Endothelial cell of hepatic sinusoid (primary cell): ENCODE results near the gene C10orf105.

Source experiments
- in situ Hi-C: cut with HindIII; loops from 2 replicates; pipeline ENCODE4 v1.10.0; 2017; ENCODE audit warnings: low sequenced_read_pairs

The C10orf105 gene

GRCh38 chr10:71684356-71685173, 35.0 kb downstream of the C10orf105 start:
- in situ Hi-C loops = no loop called here

DNA sequence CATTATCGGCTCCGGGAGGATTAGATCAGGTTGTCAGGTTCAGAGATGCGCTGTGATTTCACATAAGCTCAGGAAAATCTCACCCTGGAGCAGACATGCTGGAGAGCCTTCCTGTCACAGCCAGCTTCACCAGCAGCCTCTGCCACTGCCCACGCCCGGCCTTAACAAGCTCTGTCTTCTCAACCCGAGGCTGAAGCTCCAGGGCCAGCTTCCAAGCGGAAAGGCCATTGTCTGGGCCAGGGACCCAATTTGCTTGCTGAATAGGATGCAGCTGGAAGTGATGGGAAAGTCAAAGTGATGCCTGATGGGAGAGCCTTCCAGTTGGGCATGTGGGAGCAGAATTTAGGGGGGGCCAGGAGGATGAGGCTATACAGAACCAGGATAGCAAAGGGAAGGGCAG, 36.3 kb downstream of the C10orf105 start:
- in situ Hi-C loops = no loop called here

DNA sequence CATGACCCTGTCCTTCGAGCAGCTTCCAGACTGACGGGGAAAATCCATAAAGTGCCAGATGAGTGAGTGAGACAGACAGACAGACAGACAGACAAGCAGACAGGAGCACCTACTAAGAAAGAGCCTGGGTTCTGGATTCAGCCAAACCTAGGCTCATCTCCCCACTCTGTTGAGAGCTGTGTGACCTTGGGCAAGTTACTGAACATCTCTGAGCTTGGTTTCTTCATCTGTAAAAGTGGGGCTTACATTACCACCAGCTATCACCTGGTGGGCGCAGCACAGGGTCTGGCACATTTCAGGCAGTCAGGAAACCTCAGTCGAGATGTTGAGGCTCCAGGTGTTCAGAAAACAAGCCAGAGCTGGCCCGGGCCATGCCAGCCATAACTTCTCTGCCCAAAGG, 37.6 kb downstream of the C10orf105 start:
- in situ Hi-C loops = no loop called here

GRCh38 chr10:71679425-71679824, 40.2 kb downstream of the C10orf105 start:
- in situ Hi-C loops = no loop called here

- in situ Hi-C loops = no loop called here
Observed at GRCh38 chr10:71678057-71678805, 41.3 kb downstream of the C10orf105 start.

DNA sequence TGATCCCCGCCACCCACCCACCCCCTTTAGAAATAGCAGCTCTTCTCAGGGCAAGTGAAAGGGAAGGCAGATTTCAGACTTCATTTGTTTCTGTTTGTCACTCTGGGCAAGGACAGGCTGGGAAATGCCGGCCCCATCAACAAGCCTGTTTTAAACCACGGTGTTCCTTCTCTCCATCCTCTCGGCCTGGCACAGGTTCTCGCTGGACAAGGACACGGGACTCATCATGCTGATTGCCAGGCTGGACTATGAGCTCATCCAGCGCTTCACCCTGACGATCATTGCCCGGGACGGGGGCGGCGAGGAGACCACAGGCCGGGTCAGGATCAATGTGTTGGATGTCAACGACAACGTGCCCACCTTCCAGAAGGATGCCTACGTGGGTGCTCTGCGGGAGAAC, 42.3 kb downstream of the C10orf105 start:
- in situ Hi-C loops = no loop called here

DNA sequence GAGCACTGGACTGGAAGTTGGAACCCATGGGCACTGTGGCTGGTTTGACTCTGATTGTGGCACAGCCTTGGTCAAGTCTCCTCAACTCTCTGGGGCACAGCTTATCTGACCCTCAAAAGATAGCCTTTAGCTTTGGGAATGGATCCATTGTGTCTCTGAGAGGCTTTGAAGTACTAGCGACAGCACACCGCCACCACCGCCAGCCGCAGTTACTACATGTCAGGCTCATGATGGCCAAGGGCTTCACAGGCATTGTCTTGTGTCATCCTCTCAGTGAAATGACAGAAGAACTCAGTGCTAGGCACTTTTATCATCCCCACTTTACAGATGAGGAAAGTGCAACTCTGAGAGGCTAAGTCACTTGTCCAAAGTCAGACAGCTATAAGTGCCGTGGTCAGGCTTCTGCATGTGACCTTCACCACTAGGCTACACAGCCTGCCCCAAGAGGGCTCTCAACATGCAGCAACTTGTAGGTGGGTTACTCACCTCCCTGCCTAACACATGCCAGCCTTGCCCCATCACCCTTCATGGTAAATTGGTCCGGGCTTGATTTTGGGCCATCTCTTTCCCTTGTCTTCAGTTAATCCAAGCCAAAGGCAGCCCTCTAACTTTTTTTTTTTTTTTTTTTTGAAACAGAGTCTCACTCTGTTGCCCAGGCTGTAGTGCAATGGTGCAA, 44.1 kb downstream of the C10orf105 start:
- in situ Hi-C loops = no loop called here

DNA sequence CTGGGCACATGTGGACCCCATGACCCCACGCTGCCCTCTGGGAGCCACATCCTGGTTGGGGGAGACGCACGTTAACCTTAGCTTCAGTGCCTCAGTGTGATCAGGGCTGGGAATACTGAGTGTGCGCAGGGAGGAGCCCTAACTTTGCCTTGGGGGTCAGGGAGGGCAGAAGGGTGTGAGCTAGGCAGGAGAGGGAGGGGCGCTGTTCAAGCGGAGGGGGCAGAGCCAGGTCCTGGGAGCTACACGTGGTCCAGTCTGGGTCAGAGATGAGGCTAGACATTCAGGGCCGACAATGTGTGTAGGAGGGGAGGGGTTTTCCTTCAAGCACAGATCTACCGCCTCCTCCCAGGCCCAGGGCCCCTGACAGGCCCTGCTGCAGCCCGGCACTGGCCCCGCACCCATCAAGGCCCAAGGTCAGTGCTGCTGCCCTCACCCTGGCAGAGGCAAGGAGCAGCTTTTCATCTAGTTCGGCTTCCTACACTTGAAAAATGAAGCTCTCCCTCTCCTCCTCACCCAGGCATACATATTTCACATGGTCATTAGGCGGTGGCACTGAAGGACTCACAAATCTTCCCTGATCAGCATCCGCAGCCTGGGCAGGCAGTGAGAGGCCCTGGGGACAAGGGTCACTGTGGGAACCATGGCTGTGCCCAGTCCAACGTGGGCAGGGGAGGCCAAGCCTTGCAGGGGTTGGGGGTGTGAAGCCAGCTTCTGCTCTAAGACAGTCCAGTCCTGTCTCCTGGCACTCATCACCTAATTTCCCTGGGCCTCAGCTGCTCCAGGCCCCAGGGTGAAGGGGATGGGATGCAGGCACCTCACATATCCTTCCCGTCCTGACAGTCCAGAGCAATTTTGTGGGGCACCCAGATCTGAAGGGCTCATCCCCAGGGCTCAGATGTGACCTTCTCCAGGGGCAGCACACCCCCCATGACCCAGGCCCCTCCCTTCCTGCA, 47.3 kb downstream of the C10orf105 start:
- in situ Hi-C loops = no loop called here

DNA sequence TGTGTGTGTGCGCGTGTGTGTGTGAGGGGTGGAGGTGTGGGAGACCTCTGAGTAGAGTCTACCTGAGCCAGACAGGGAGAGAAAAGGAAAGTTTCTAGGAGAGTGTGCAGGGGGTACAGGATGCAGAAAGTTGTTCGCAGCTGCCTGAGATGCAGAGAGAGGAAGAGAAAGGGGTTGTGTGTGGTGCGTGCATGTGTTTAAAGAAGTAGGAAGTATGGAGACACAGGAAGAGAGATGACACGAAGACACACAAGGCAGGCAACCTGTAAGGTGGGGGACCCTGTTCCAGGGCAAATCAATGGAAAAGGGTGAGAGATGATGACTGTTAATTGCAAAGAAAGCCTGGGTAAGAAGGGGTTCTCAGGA, 52.2 kb downstream of the C10orf105 start:
- in situ Hi-C loops = no loop called here

GRCh38 chr10:71666639-71667386, 52.8 kb downstream of the C10orf105 start:
- in situ Hi-C loops = no loop called here

DNA sequence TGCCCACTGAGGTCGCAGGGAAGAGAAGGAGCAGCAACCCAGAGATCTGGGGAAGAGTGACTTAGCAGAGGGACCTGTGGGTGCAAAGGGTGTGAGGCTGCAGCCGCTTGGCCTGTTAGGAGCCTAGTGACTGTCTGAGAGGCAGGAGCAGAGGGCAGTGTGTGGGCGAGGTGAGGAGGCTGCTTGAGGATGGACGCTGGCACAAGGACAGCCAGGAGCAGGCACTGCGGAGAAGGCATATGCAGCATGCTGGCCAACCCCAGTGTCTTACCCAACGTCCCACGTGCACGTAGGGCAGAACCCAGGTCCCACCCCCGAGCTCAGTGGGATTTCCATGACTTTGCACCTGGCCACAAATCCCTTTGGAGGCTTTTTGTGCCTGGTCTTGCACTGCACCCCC, 54.1 kb downstream of the C10orf105 start:
- in situ Hi-C loops = no loop called here

- in situ Hi-C loops = no loop called here
Observed at GRCh38 chr10:71664585-71664984, 55.0 kb downstream of the C10orf105 start.

DNA sequence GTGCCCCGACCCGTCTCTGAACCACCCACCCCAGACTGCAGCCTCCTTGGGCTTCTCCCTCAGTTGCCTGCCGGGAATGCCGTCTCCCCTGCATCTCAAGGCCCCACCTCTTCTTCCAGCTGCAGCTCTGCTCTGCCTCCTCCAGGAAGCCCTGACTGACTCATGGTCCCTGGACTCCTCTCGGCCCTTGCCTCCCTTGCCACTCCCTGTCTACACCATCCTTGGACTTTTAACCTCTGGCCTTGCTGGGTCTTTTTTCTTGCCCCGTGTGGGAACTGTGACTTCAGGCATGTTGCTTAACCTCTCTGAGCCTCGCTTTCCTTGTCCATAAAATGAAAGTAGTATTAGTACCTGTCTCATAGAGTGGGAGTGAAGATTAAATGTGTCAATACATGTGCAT, 56.3 kb downstream of the C10orf105 start:
- in situ Hi-C loops = no loop called here

- in situ Hi-C loops = no loop called here
Observed at GRCh38 chr10:71661779-71662336, 57.7 kb downstream of the C10orf105 start.
